Measurements from ENCODE around the gene CDKN2B-AS1. TPM values are rescaled to one million over a fixed set of nuclear protein-coding genes. Genes with fewer than 3 reads are reported as not detected.

Gene CDKN2B-AS1
- total RNA-seq, 1 donor from 2014 or later = 6.5 TPM

- intact Hi-C loops (cut with micrococcal nuclease) = loop anchor here (1.0 kb wide), 1 partner anchor 8 kb away; no protein-coding TSS in a partner anchor
Observed at GRCh38 chr9:21976334-21976875, 18.2 kb upstream of the CDKN2B-AS1 start.

DNA sequence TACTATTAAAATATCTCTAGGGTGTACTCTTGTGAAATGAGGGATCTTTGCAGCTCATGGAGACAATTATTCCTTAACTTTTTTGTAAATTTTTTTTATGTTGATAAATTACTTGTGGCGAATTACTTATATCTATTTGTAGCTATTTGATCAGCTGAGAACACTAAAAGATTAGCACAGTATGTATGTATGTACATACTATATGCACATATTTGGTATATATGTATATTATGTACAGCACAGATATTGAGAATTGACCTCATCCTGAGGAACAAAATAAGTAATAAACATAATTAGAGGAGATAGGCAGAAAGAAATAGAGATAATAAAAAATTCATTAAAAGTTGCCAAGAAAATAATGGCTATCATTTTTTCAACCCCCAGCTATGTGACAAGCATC lies 12.2 kb upstream of the CDKN2B-AS1 start:
- intact Hi-C loops (cut with micrococcal nuclease) = no loop called here

DNA sequence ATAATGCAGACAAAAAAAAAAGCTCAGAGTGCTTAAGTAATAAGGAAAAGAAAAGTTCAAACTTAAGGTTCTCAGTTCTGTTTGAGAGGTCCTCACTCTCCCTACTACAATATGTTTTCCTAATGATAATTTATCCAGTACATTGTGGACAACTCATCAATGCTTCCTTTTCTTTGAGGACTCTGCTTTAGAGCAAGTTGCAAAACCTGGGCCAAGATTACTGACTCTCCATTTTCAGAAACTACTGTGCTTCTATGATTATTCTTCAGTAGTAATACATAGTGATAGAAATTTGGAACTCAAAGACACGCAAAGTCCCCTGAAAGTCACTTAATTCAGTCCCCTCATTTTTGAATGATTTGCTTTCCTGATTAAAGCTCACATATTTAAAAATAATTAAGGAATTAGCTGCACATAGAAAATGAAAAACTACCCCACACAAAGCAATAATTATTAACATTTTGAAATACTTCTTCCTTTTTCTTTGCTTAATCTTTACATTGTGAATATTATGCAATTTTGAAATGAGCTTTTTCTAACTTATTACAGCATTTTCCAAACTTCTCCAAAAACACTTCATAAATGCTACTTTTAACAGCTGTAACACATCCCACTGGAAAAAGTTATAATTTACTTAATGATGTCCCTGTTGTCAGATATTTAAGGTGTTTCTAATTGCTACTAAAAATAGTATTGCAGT lies 11.6 kb upstream of the CDKN2B-AS1 start:
- intact Hi-C loops (cut with micrococcal nuclease) = no loop called here

GRCh38 chr9:21983561-21983935 lies 11.0 kb upstream of the CDKN2B-AS1 start:
- intact Hi-C loops (cut with micrococcal nuclease) = no loop called here

- intact Hi-C loops (cut with micrococcal nuclease) = no loop called here
Observed at GRCh38 chr9:21984101-21984500, 10.5 kb upstream of the CDKN2B-AS1 start.

DNA sequence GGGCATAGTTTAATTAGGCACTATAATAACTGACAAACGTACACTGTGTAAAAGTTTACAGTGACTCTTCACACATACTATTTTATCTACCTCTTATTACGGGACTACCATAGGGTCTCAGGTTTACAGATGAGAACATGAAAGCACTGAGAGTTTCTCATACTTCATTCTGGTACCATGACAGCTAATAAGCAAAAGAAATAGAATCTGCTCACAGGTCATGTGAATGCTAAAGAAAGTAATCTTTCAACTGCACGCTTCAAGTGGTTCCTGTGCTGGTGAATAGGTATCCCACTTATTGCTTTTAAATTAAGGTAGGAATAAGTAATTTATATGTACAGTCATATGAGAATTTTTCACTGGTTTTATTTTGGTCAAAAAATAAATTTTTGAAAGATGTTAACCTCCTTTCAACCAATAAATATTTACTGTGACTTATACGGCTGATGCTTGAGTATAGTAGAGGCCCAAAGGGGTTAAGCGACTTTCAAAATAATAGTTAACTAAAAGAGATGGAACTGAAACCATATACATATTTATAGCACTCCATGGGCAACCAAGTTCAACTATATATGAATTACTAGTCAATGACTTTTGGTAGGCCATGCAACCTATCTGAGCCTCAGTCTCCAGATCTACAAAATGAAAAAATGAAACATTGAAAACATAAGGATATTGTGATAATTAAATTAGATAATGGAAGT lies 8.5 kb upstream of the CDKN2B-AS1 start:
- intact Hi-C loops (cut with micrococcal nuclease) = no loop called here

DNA sequence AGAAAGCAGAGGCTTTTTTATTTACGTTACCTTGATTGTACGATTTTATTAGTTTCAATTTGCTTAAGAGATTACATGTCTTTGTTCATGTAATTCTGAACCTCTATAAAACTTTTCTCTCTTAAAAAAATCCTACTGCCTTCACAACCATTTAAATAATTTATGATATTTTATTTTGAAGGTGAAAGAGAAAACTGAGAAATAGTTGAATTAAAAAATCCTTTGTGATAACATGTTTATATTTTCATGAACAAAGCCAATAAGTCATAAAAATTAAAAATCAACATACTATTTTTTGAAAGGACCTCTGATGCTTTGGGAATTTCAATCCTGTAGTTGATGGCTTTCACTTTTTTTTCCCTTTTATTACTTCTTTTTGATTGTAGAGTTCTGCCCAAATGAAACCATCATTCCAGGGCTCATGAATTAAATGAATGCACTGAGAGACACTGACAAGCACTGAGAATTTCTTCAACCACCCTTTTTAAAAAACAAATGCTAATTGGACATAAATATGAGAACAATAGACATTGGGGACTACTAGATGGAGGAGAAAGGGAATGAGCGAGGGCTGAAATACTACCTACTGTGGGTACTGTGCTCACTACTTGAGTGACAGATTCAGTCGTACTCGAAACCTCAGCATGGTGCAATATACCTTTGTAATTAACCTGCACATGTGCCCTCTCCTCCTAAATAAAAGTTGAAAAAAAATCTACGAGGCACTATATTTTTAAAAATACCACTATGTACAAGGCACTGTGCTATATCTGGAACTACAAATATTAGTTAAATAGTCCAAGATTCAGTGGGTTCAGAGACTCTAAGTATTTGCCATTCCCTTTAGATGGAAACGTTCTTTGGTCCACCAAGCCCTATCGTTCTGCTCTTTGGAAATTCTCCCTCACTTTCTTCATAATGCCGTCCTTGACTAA lies 6.3 kb upstream of the CDKN2B-AS1 start:
- intact Hi-C loops (cut with micrococcal nuclease) = no loop called here

GRCh38 chr9:21989440-21990189 lies 5.0 kb upstream of the CDKN2B-AS1 start:
- intact Hi-C loops (cut with micrococcal nuclease) = loop anchor here (1.0 to 5.0 kb wide), 3 partner anchors 21 to 1307 kb away; partner anchors contain the start of gene FOCAD

DNA sequence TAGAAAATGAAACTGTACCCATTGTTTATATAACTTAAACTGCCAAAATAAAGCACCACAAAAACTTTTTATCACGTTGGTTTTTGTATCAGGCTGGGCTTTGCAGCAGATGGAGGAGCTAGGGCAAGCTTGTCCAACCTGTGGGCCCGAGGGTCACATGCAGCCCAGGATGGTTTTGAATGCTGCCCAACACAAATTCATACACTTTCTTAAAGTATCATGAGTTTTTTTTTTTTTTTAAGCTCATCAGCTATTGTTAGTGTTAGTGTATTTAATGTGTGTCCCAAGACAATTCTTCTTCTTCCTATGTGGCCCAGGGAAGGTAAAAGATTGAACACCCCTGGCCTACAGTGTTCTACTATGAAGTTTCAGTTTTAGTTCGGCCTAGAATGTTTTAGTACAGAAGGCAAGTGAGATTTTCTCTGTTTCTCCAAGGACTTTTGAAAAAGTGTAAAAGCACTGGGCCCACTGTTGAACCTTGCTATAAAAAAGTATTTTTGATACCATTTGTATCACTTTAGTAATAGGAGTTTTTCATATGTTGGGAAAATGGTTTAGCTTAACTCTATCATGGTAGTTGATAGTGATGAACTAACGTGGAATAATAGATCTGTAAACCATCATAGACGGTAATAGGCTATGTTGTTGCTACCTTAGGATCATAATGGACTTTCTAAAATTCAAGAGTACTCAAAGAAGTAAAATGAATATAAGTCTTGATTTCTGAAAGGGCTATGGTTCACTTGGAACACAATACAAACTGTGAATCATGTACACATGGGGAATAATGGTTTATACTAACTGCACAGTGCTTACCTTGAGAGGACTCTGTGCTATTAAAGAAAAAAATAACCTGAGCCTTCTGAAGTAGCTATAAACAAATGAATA lies 3.3 kb upstream of the CDKN2B-AS1 start:
- intact Hi-C loops (cut with micrococcal nuclease) = loop anchor here (5.0 kb wide), 2 partner anchors 414 to 1309 kb away; partner anchors contain the start of gene FOCAD

DNA sequence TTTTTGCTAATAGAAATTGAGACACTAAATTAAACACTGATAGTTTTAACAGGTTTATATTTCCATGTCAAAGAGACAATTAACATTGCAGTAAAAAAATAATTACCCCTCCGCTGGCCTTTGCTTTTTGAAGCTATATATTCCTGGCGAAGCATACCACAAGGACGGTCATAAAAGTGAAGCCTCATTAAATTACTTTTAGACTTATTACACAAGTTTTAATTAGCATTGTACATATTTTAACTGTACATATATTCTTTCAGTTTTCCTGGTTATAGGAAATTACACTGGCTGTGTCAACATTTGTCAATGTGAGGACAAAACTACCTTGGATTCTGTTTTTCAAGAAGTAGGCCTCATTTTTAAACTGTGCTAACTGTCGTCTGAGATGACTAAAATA lies 1.6 kb upstream of the CDKN2B-AS1 start:
- intact Hi-C loops (cut with micrococcal nuclease) = loop anchor here (5.0 kb wide), 2 partner anchors 416 to 1311 kb away; partner anchors contain the start of gene FOCAD

DNA sequence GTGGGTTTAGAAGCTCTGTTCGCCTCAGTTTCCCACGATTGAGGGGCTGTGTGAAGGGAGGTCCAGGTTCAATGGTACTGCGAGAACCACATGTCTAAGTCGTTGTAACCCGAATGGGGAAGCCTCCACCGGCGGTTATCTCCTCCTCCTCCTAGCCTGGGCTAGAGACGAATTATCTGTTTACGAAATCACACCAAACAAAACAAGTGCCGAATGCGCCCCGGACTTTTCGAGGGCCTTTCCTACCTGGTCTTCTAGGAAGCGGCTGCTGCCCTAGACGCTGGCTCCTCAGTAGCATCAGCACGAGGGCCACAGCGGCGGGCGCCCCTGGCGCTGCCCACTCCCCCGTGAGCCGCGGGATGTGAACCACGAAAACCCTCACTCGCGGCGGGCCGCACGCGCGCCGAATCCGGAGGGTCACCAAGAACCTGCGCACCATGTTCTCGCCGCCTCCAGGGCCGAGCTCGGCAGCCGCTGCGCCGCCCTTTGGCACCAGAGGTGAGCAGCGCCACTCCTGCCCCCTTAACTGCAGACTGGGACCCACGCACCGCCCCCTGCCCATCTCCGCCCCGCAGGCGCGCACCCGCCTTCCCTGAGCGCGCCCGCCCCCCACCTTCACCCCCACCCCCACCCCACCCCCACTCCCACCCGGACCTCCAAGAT lies 567 bp upstream of the CDKN2B-AS1 start, which contains the start of gene CDKN2A:
Gene CDKN2A, minus strand, starts transcription at position 500 of the 663 bp plus-strand sequence.
- intact Hi-C loops (cut with micrococcal nuclease) = loop anchor here (1.0 to 5.0 kb wide), 6 partner anchors 19 to 1312 kb away; partner anchors contain the start of gene FOCAD

DNA sequence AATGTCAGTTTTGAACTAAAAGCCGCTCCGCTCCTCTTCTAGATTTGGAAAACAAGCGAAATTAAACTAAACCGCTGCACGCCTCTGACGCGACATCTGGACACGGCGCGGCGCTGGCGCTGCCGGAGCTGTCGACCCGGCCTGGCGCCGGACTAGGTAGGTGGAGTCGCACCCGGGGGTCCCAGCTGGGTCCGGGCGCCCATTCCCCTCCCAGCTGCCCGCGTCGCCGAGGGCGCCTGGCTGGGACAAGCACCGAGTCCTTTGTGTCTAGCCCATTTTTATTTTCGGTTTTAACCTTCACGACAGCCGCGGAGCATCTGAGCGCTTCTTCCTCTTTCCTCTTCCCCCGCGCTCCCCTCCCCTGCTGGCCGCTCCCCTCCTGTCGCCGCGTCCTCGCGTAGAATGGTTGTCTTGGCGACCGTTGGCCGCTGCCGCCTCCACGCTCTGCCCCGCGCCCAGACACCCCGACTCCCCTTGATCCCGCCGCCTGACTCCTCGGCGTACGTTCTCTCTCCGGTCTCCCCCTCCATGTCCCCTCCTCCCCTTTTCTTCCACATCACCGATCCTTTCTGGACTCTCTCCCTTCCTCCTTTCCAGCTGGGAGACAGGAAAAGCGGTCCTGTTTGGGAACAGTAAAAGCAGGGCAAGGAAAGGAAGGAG lies 545 bp downstream of the CDKN2B-AS1 start:
- intact Hi-C loops (cut with micrococcal nuclease) = loop anchor here (1.0 to 5.0 kb wide), 12 partner anchors 8 to 658 kb away; partner anchors contain the start of gene KLHL9

- intact Hi-C loops (cut with micrococcal nuclease) = loop anchor here (1.0 to 5.0 kb wide), 13 partner anchors 9 to 659 kb away; partner anchors contain the start of gene KLHL9
Observed at GRCh38 chr9:21995666-21996398, 1.2 kb downstream of the CDKN2B-AS1 start.

DNA sequence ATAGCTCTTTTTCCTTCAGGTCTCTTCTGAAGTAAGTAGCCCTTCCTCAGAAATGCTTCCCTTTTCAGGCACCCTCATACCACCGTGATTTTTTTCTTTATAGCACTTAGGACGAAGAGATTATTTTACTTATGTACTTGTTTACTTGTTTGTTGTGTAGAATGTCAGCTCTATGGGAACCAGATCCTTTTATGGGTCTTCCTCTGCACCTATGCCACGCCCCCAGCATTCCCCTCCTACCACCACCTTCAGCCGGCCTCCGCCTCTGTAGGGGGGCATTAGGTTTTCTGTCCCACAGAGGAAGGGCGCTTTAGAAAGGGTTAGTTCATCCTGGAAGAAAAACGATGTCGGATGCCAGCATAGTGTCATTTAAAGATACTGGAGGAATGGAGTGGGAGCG lies 1.8 kb downstream of the CDKN2B-AS1 start:
- intact Hi-C loops (cut with micrococcal nuclease) = loop anchor here (1.0 to 5.0 kb wide), 4 partner anchors 9 to 659 kb away; partner anchors contain the start of gene KLHL9

- intact Hi-C loops (cut with micrococcal nuclease) = loop anchor here (1.0 to 5.0 kb wide), 4 partner anchors 8 to 660 kb away; partner anchors contain the start of gene KLHL9
Observed at GRCh38 chr9:21996858-21997257, 2.3 kb downstream of the CDKN2B-AS1 start.

- intact Hi-C loops (cut with micrococcal nuclease) = loop anchor here (5.0 kb wide), 3 partner anchors 40 to 660 kb away; partner anchors contain the start of gene KLHL9
Observed at GRCh38 chr9:21997480-21997879, 2.9 kb downstream of the CDKN2B-AS1 start.

- intact Hi-C loops (cut with micrococcal nuclease) = loop anchor here (5.0 kb wide), 3 partner anchors 39 to 661 kb away; partner anchors contain the start of gene KLHL9
Observed at GRCh38 chr9:21998026-21998425, 3.4 kb downstream of the CDKN2B-AS1 start.
